ENCODE data around the gene MFN1. TPM values are rescaled to one million over a fixed set of nuclear protein-coding genes. Genes with fewer than 3 reads are reported as not detected.

Gene MFN1
- total RNA-seq, 1 donor from 2014 or later = 17.9 TPM

- DNase-seq (ENCODE audit: low spot score) (no peak), ATAC-seq (no peak)
Measured at GRCh38 chr3:179336345-179336929, 11.1 kb upstream of the MFN1 start.

DNA sequence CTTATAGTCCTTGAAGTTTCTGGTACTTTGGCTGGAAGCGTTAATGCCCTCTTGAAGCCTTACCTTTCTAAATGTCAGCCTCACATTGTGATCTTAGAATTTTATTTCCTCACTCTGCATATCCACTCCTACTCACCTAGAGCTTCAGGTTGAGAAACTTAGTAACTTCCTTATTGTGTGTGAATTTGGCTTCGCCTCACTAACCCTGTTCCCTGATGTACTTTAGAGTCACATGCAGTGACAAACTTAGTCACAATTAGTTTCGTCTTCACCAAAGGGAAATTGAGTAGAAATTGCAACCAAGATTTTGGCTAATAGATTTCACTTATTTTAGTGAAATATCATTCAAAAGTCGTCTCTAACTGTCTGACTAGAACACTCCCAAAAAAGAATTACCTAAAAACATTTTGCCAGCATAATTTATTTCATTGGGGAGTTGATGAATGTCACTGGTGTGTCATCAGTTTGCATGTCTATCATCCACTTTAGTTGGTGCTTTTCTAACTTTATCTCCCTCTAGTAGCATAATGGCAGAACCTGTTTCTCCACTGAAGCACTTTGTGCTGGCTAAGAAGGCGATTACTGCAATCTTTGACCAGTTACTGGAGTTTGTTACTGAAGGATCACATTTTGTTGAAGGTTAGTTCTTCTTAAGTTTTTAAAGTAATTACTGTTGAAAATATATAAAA lies 960 bp downstream of the MFN1 start:
- no peak for DNase-seq (ENCODE audit: low spot score)
- ATAC-seq = no peak

GRCh38 chr3:179355996-179356395 lies 8.5 kb downstream of the MFN1 start:
- DNase-seq (ENCODE audit: low spot score) (no peak), ATAC-seq (no peak)

DNA sequence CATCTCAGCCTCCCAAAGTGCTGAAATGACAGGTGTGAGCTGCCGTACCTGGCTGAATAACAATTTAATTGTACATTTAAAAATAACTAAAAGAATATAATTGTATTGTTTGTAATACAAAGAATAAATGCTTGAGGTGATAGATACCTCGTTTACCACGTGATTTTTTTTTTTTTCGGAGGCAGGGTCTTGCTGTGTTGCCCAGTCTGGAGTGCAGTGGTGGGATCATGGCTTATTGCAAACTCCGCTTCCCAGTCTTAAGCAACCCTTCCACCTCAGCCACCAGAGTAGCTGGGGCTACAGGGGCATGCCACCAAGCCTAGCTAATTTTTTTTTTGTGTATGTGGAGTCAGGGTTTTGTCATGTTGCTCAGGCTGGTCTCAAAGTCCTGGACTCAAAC lies 15.8 kb downstream of the MFN1 start:
- ATAC-seq (no peak), DNase-seq (ENCODE audit: low spot score) (no peak)

- DNase-seq (ENCODE audit: low spot score) (no peak), ATAC-seq (no peak)
Measured at GRCh38 chr3:179369621-179370020, 22.1 kb downstream of the MFN1 start.

DNA sequence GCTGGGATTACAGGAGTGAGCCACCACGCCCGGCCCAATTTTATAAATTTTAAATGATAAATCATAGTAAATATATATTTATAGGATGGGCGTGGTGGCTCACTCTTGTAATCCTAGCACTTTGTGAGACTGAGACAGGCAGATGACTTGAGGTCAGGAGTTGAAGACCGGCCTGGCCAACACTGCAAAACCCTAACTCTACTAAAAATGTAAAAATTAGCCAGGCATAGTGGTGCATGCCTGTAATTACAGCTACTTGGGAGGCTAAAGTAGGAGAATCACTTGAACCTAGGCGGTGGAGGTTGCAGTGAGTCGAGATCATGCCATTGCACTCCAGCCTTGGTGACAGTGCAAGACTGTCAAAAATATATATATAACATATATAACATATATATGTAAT lies 26.4 kb downstream of the MFN1 start:
- DNase-seq (ENCODE audit: low spot score) (no peak), ATAC-seq (no peak)

DNA sequence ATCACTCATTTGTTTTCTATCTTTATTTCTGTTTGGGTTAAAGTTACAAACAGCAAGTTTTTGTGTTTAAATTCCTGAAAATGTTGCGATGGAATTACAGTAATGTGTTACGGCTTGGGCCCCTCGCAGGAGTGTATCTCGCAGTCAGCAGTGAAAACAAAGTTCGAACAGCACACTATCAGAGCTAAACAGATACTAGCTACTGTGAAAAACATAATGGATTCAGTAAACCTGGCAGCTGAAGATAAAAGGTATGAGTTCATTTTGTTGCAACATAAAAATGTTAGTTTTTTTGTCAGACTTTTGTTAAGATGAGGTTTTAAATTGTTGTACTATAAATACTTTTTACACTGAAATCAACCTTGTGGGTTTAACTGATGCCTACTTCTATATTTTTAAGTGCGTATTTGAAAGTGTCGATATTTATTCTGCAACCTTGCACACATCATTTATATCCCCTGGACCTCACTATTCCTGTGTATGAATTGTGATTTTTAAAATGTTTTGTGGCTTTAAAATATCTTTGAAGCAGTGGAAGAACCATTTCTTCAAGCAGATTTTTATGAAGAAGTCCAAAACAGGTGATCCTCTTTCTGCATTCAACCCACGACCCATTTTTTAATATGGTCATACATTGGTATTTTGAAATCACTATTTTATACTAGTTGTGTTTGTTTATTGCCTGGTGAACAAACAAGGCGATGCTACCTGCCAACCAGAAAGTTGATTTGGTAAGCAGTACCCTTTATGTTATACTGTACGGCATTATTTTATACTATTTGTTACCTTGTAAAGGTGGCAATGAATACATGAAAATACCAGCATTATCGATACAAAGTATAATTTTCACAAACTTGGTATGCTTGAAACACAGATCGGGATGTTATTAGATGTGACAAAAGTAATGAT lies 27.8 kb downstream of the MFN1 start:
- no peak for ATAC-seq
- no peak for DNase-seq (ENCODE audit: low spot score)

DNA sequence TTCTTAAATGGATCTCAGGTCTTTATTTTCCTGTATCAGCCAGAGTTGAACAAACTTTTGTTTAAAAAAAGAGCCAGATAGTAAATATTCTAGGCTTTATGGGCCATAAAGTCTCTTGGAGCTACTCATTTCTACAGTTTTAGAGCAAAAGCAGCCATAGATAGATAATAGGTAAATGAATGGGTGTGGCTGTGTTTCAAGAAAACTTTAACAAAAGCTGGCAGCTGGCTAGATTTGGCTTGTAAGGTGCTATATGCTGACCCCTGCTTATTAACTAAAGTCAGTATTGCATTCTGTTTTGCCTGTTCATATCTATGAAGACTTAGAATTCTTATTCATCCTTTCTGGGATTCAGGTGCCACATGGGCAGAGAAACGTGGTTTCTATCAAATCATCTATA lies 29.0 kb downstream of the MFN1 start:
- ATAC-seq (no peak), DNase-seq (ENCODE audit: low spot score) (no peak)

- DNase-seq (ENCODE audit: low spot score) = no peak
- ATAC-seq = no peak
Measured at GRCh38 chr3:179391906-179392305, 44.4 kb downstream of the MFN1 start.

- ATAC-seq = no peak
- no peak for DNase-seq (ENCODE audit: low spot score)
Measured at GRCh38 chr3:179398574-179399231, 51.2 kb downstream of the MFN1 start.

DNA sequence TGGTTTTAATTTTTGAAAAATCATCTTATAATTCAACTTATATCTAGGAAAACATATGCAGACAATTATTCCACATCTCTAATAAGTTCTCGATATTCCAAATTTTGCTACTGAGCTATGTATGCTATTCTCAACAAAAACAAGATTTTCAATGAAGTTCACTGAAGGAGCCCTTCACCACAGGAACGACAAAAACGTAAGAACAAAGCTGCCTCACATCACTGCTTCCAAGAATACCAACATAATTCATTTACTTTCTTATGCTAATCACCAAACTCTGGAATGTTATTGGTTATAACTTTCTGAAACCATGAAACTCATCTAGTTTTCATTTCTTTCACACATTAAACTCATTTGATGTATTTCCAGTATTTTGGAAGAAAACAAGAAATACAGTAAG lies 54.1 kb downstream of the MFN1 start:
- no peak for ATAC-seq
- no peak for DNase-seq (ENCODE audit: low spot score)

GRCh38 chr3:179402963-179403362 lies 55.5 kb downstream of the MFN1 start:
- DNase-seq (ENCODE audit: low spot score) (no peak), ATAC-seq (no peak)

DNA sequence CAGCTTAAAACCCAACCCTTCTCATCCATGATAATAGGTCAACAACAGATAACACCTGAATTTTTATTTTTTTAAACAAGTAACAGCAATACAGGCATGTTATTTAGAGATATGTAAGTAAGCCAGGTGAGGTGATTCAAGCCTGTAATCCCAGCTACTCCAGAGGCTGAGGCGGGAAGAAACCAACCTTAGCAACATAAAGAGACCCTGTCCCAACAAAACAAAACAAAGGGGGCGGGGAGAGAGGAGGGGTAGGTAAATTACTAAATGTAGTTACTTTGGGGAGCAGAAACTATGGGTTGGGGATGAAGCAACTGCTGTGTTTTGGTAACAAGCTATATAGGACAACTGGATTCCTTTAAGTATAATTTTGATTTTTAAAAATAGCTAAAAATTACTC lies 56.8 kb downstream of the MFN1 start:
- no peak for DNase-seq (ENCODE audit: low spot score)
- no peak for ATAC-seq

DNA sequence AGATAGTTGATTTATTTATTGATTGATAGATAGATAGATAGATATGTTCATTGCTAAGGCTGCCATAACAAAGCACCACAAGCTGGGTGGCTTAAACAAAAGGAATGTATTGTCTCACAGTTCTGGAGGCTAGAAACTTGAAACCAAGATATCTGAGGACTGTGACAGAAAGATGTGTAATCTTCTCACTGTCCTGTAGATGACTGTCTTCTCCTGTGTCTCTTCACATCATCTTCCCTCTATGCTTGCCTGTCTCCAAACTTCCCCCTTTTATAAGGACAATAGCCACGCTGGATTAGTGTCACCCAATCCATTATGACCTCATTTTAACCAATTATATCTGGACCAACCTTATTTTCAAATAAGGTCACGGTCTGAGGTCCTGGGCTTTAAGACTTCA lies 62.8 kb downstream of the MFN1 start:
- ATAC-seq (no peak), DNase-seq (ENCODE audit: low spot score) (no peak)

DNA sequence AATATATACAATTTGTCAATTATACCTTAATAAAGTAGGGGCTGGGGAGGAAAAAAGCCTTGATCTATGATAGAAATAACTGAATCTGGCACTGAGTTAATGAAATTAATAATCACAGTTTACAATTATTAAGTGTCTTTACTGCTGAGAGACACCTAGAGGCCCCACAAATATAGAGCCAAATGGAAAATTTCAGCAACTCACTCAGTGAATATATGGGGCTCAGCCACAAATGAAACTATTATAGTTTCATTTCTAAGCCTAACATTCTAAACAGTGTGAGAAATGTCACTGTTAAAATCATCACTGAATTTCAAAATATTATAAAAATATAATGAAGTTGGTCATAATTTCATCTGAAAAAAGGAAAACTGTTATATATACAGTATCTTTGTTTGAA lies 63.5 kb downstream of the MFN1 start:
- no peak for DNase-seq (ENCODE audit: low spot score)
- ATAC-seq = no peak

- ATAC-seq (no peak), DNase-seq (ENCODE audit: low spot score) (no peak)
Measured at GRCh38 chr3:179414804-179415203, 67.3 kb downstream of the MFN1 start.

DNA sequence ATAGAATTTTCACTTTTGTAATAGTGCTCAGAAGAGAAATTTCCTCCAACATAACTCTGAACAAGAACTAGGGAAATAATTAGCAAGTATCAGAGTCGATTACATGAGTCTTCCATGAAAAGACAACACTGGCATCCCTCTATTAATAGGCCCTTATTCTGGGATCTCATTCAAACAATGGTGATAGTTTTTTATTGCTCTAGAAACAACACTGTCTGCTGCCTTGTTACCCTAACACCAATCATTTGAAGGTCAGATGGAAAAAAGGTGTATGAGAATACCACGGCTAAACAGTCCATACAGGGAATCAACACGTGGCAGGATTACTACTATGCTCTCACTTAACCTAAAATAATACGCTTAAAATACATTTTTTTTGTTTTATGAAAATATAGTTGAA lies 67.9 kb downstream of the MFN1 start:
- ATAC-seq (no peak), DNase-seq (ENCODE audit: low spot score) (no peak)

GRCh38 chr3:179416681-179417080 lies 69.2 kb downstream of the MFN1 start:
- no peak for DNase-seq (ENCODE audit: low spot score)
- ATAC-seq = no peak

DNA sequence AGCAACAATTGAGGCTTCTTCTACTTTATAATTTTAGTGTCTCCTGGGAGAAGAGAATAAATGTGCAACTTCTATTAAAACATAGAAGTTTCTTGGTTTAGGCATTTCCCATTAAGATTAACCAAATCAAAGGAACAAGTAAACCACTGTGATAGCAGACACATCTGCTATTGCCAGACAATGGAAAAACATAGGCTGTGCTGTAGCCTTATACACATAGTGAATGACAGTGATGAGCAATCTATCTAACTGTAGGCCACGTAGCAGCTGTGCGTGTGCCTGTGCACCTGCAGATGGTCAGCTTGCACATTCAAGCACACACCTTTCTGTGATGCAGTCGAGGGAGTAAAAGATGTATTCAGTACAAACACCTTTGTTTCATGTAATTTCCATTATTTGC lies 71.1 kb downstream of the MFN1 start:
- ATAC-seq (no peak), DNase-seq (ENCODE audit: low spot score) (no peak)

- no peak for DNase-seq (ENCODE audit: low spot score)
- ATAC-seq = no peak
Measured at GRCh38 chr3:179421500-179421899, 74.0 kb downstream of the MFN1 start.

DNA sequence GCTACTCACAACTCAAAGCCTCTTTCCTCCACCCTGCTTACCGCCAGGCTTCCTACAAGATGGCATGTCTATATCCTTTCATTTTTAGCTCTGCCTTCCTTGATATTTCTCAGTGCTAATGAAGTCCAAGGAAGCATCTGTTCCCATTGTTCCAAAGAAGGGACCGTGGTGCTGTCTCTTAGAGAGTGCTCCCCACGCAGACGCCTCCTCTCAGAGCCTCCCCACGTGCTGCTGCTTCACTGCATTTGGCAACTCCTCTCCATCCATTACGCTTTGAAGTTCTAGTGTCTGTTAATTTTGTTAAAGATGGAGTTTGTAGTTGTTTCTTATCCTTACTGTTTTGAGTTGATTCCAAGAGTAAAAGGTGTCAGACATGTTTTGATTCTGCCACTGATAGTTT lies 77.6 kb downstream of the MFN1 start:
- no peak for DNase-seq (ENCODE audit: low spot score)
- ATAC-seq = no peak

All from left lobe of liver (tissue), 2 donors.